ENCODE results near the gene DRD1. TPM values are rescaled to one million over a fixed set of nuclear protein-coding genes. Genes with fewer than 3 reads are reported as not detected.
"Not testable (repeated sequence)": the region's sequence is repeated elsewhere in the genome, so short reads cannot be mapped to it uniquely, and the experiment has no call there.

The DRD1 gene
- total and polyA plus RNA-seq, 8 donors, result 0.09 to 0.37 (median 0.15) TPM

GRCh38 chr5:175460126-175460525 lies 16.1 kb upstream of the DRD1 start:
- DNase-seq, result peak in 1 of 4 donors; percentile 36
- Histone ChIP-seq H3K27me3 (peaks cover 4 to 31% of the 10 kb centered on the region in 2 donors), H3K9me3 (no peaks in the 10 kb centered on the region), H3K27ac (no peak overlapping the region), H3K4me1 (no peaks in the 10 kb centered on the region), H3K36me3 (no peaks in the 10 kb centered on the region), H3K4me3 (no peak overlapping the region)
- intact Hi-C loops (cut with DNase I), result no loop called here
- TF ChIP-seq, protein P1, sequence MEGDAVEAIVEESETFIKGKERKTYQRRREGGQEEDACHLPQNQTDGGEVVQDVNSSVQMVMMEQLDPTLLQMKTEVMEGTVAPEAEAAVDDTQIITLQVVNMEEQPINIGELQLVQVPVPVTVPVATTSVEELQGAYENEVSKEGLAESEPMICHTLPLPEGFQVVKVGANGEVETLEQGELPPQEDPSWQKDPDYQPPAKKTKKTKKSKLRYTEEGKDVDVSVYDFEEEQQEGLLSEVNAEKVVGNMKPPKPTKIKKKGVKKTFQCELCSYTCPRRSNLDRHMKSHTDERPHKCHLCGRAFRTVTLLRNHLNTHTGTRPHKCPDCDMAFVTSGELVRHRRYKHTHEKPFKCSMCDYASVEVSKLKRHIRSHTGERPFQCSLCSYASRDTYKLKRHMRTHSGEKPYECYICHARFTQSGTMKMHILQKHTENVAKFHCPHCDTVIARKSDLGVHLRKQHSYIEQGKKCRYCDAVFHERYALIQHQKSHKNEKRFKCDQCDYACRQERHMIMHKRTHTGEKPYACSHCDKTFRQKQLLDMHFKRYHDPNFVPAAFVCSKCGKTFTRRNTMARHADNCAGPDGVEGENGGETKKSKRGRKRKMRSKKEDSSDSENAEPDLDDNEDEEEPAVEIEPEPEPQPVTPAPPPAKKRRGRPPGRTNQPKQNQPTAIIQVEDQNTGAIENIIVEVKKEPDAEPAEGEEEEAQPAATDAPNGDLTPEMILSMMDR (IDR thresholded peaks at IDR 0.05), result peak; percentile 18 to 29
- ATAC-seq, result no peak

- intact Hi-C loops (cut with DNase I), result no loop called here
- Histone ChIP-seq H3K27ac (no peak overlapping the region), H3K4me1 (no peaks in the 10 kb centered on the region), H3K4me3 (no peak overlapping the region), H3K36me3 (no peaks in the 10 kb centered on the region), H3K9me3 (no peaks in the 10 kb centered on the region), H3K27me3 (peaks cover 4 to 51% of the 10 kb centered on the region in 2 donors)
- ATAC-seq, result no peak
- DNase-seq, result no peak
- TF ChIP-seq, protein P1 (IDR thresholded peaks at IDR 0.05), result no peak
Measured at GRCh38 chr5:175457466-175457865, 13.5 kb upstream of the DRD1 start.

DNA sequence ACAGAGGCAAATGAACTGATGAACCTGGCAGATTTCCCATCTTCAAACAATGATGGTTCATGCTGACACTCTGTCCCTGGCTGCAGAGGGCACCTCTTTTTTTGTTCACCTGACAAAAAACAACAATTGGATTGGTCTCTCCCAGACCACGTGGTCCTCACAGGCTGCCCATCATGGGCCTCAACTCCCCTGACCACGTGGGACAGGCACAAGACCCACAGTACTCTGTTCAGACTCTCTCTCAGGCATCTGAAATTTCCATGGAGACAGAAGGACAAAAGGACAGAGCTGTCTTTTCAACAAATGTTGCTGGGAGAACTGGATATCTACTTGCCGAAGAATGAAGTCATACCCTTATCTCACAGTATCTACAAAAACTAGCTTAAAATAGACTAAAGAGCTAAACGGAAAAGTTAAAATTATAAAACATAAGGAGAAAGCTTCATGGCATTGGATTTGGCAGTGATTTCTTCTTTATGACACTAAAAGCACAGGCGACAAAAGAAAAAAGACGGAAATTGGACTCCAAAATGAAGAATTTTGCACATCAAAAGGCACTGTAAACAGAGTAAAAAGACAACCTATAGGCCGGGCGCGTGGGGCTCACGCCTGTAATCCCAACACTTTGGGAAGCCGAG lies 12.2 kb upstream of the DRD1 start:
- no peaks in the 10 kb centered on the region for H3K4me1 ChIP-seq
- TF ChIP-seq, protein P1 (IDR thresholded peaks at IDR 0.05), result no peak
- intact Hi-C loops (cut with DNase I), result no loop called here
- H3K27ac ChIP-seq, result no peak overlapping the region
- no peak for ATAC-seq
- H3K36me3 ChIP-seq, result no peaks in the 10 kb centered on the region
- no peak overlapping the region for H3K4me3 ChIP-seq
- DNase-seq, result no peak
- peaks cover 4 to 61% of the 10 kb centered on the region in 2 donors for H3K27me3 ChIP-seq
- H3K9me3 ChIP-seq, result no peaks in the 10 kb centered on the region

GRCh38 chr5:175454338-175454737 lies 10.4 kb upstream of the DRD1 start:
- H3K4me3 ChIP-seq; H3K9me3 ChIP-seq; H3K36me3 ChIP-seq; H3K27ac ChIP-seq; DNase-seq; ATAC-seq; H3K4me1 ChIP-seq; intact Hi-C loops (cut with DNase I): not testable (repeated sequence)
- peaks cover 4 to 74% of the 10 kb centered on the region in 2 donors for H3K27me3 ChIP-seq

DNA sequence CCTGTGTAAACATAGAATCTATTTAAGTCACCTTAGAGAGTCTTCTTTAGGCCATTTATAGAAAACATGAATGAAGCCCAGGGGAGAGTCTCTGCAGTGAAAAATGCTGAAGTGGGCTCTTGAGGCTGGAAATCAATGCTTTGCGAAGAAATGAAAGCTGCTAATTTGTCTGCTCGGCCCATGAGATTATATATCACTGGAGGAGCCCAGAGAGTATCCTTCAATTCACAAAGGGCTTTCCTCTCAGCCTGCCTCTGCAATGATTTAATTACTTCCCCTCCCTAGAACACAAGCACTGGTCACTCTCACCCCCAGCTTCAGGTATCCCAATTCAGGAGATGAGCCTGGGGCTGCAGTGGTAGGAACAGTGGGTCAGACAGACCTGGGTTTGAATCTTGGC lies 8.2 kb upstream of the DRD1 start:
- Histone ChIP-seq H3K36me3 (no peaks in the 10 kb centered on the region), H3K27me3 (peaks cover 0 to 80% of the 10 kb centered on the region in 2 donors), H3K27ac (no peak overlapping the region), H3K4me1 (no peaks in the 10 kb centered on the region), H3K9me3 (no peaks in the 10 kb centered on the region), H3K4me3 (no peak overlapping the region)
- intact Hi-C loops (cut with DNase I), result no loop called here
- DNase-seq (no peak), ATAC-seq (no peak)
- TF ChIP-seq, protein P1 (IDR thresholded peaks at IDR 0.05), result no peak

DNA sequence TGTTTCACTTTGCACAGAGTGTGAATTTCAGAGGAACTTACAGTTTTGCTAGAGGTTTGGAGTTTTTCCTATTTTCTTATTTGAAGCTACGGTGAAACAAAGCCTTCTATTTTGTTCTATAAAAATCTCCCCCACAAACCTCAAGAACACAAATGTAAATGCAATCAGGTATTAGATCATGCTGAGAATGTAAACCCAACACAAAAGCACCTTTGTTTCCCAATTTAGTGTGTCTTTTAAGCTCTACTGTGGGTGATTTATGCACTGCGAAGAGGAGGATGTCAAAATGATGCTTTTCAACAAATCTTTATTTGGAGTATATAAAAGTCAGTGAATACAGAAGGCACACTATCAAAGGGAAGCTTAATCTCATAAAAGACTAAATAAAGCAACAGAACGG lies 4.3 kb upstream of the DRD1 start:
- intact Hi-C loops (cut with DNase I), result no loop called here
- no peaks in the 10 kb centered on the region for H3K36me3 ChIP-seq
- H3K4me3 ChIP-seq, result no peak overlapping the region
- no peak overlapping the region for H3K27ac ChIP-seq
- H3K9me3 ChIP-seq, result no peaks in the 10 kb centered on the region
- ATAC-seq, result no peak
- H3K27me3 ChIP-seq, result peaks cover 19 to 91% of the 10 kb centered on the region in 2 donors
- TF ChIP-seq, protein P1 (IDR thresholded peaks at IDR 0.05), result no peak
- no peak for DNase-seq
- H3K4me1 ChIP-seq, result peaks cover 5 to 15% of the 10 kb centered on the region in 2 donors
